Activated CD4-positive, alpha-beta T cell treated with anti-CD3 and anti-CD28 coated beads for 4 hours (primary cell): ENCODE results near the gene PRDM16.

Experiments used
- DNase-seq, 2 donors: peaks; one replicate each; pipeline ENCODE4 v3.0.0-alpha.2; 2020

PRDM16 gene

GRCh38 chr1:3170561-3171453 lies 101.8 kb downstream of the PRDM16 start:
- no peak for DNase-seq

GRCh38 chr1:3171761-3172160 lies 102.8 kb downstream of the PRDM16 start:
- no peak for DNase-seq

GRCh38 chr1:3172431-3173380 lies 103.7 kb downstream of the PRDM16 start:
- no peak for DNase-seq

- no peak for DNase-seq
These were observed 104.5 kb downstream of the PRDM16 start for GRCh38 chr1:3173381-3173980.

- no peak for DNase-seq
These were observed 105.7 kb downstream of the PRDM16 start for GRCh38 chr1:3174487-3175247.

- no peak for DNase-seq
These were observed 106.5 kb downstream of the PRDM16 start for GRCh38 chr1:3175486-3175885.

GRCh38 chr1:3176028-3176427 lies 107.0 kb downstream of the PRDM16 start:
- no peak for DNase-seq

- DNase-seq: no peak
These were observed 107.8 kb downstream of the PRDM16 start for GRCh38 chr1:3176820-3177219.

- DNase-seq: no peak
These were observed 109.3 kb downstream of the PRDM16 start for GRCh38 chr1:3178279-3178678.

GRCh38 chr1:3179471-3179870 lies 110.5 kb downstream of the PRDM16 start:
- DNase-seq: no peak

GRCh38 chr1:3180915-3181314 lies 111.9 kb downstream of the PRDM16 start:
- no peak for DNase-seq

- DNase-seq: no peak
These were observed 113.0 kb downstream of the PRDM16 start for GRCh38 chr1:3181956-3182355.

- DNase-seq: no peak
These were observed 114.4 kb downstream of the PRDM16 start for GRCh38 chr1:3183411-3183810.

GRCh38 chr1:3183813-3184212 lies 114.8 kb downstream of the PRDM16 start:
- DNase-seq: no peak

- DNase-seq: no peak
These were observed 115.7 kb downstream of the PRDM16 start for GRCh38 chr1:3184666-3185065.

GRCh38 chr1:3185896-3186525 lies 117.0 kb downstream of the PRDM16 start:
- no peak for DNase-seq

GRCh38 chr1:3186526-3186921 lies 117.5 kb downstream of the PRDM16 start:
- no peak for DNase-seq

- DNase-seq: no peak
These were observed 118.6 kb downstream of the PRDM16 start for GRCh38 chr1:3187415-3188149.

GRCh38 chr1:3188150-3188971 lies 119.4 kb downstream of the PRDM16 start:
- DNase-seq: no peak
